Liver (tissue), 9 donors: ENCODE data around the gene HVCN1. TPM values are rescaled to one million over a fixed set of nuclear protein-coding genes. Genes with fewer than 3 reads are reported as not detected.

Source experiments
- DNase-seq: peaks from one replicate; pipeline ENCODE4 v3.0.0-alpha.2; 2017; ENCODE audit warnings: low spot score
- H3K27ac ChIP-seq, 2 donors: one replicate each; pipeline ENCODE4 v1.7.0; 2013; ENCODE audit warnings: inconsistent platforms in 2 of 2, low read length in 2 of 2, control low read depth in 1 of 2, low read depth in 1 of 2, mild to moderate bottlenecking in 1 of 2
- H3K27me3 ChIP-seq, 4 donors: one replicate each; pipeline versions ENCODE4 v1.6.1 to v1.7.0; 2013; ENCODE audit warnings: low read length in 3 of 4, inconsistent platforms in 1 of 4, mild to moderate bottlenecking in 1 of 4, moderate library complexity in 1 of 4; ENCODE audit not compliant: control insufficient read depth in 4 of 4, insufficient read depth in 4 of 4
- H3K36me3 ChIP-seq, 4 donors: one replicate each; pipeline versions ENCODE4 v1.6.1 to v1.7.0; 2013; ENCODE audit warnings: low read length in 3 of 4, mild to moderate bottlenecking in 3 of 4, low read depth in 1 of 4, moderate library complexity in 1 of 4; ENCODE audit not compliant: control insufficient read depth in 4 of 4, insufficient read depth in 3 of 4
- H3K4me1 ChIP-seq, 4 donors: one replicate each; pipeline versions ENCODE4 v1.6.1 to v1.7.0; 2013; ENCODE audit warnings: low read length in 3 of 4, mild to moderate bottlenecking in 3 of 4, moderate library complexity in 1 of 4; ENCODE audit not compliant: control insufficient read depth in 4 of 4, insufficient read depth in 4 of 4
- H3K4me3 ChIP-seq, 3 donors: one replicate each; pipeline versions ENCODE4 v1.6.1 to v1.7.0; 2013; ENCODE audit warnings: low read length in 3 of 3, control low read depth in 1 of 3, low read depth in 1 of 3, mild to moderate bottlenecking in 1 of 3
- H3K9ac ChIP-seq, 2 donors: one replicate each; pipeline ENCODE4 v1.7.0; 2013; ENCODE audit warnings: low read length in 2 of 2, mild to moderate bottlenecking in 2 of 2, moderate library complexity in 2 of 2, control low read depth in 1 of 2, low read depth in 1 of 2
- H3K9me3 ChIP-seq, 4 donors: one replicate each; pipeline versions ENCODE4 v1.6.1 to v1.7.0; 2013; ENCODE audit warnings: low read length in 3 of 4; ENCODE audit not compliant: control insufficient read depth in 4 of 4
- CTCF ChIP-seq: fragments of 150-350 bp; IDR thresholded peaks from 2 replicates; pipeline ENCODE4 v1.5.1; 2017; ENCODE audit warnings: improper control_type of control experiment, low read depth, low read length; ENCODE audit not compliant: missing input control
- FOXA1 ChIP-seq: IDR thresholded peaks from 2 replicates; pipeline ENCODE4 v1.6.1; 2016; ENCODE audit warnings: antibody characterized with exemption
- FOXA2 ChIP-seq: IDR thresholded peaks from 2 replicates; pipeline ENCODE4 v1.6.1; 2016; ENCODE audit warnings: antibody characterized with exemption
- GABPA ChIP-seq, 2 donors: IDR thresholded peaks in 1 of 2; conservative IDR thresholded peaks in 1 of 2; 2 replicates each; pipeline ENCODE4 v1.6.1; 2016; ENCODE audit warnings: antibody characterized with exemption in 2 of 2, mild to moderate bottlenecking in 1 of 2, moderate library complexity in 1 of 2
- HNF4A ChIP-seq, 2 donors: conservative IDR thresholded peaks; 2 replicates each; pipeline ENCODE4 v1.6.1; 2016; ENCODE audit warnings: antibody characterized with exemption in 2 of 2, mild to moderate bottlenecking in 2 of 2
- HNF4G ChIP-seq: IDR thresholded peaks from 2 replicates; pipeline ENCODE4 v1.6.1; 2016; ENCODE audit warnings: antibody characterized with exemption
- JUND ChIP-seq, 2 donors: IDR thresholded peaks; 2 replicates each; pipeline ENCODE4 v1.6.1; 2016; ENCODE audit warnings: antibody characterized with exemption in 2 of 2
- NR2F2 ChIP-seq: IDR thresholded peaks from 2 replicates; pipeline ENCODE4 v1.6.1; 2016; ENCODE audit warnings: antibody characterized with exemption
- RAD21 ChIP-seq, 2 donors: IDR thresholded peaks; 2 replicates each; pipeline ENCODE4 v1.6.1; 2016; ENCODE audit warnings: antibody characterized with exemption in 2 of 2, mild to moderate bottlenecking in 2 of 2
- REST ChIP-seq: IDR thresholded peaks from 2 replicates; pipeline ENCODE4 v1.6.1; 2016; ENCODE audit warnings: antibody characterized with exemption, mild to moderate bottlenecking
- RXRA ChIP-seq, 2 donors: IDR thresholded peaks; 2 replicates each; pipeline ENCODE4 v1.6.1; 2017 to 2018; ENCODE audit warnings: antibody characterized with exemption in 2 of 2, mild to moderate bottlenecking in 1 of 2
- SP1 ChIP-seq: IDR thresholded peaks from 2 replicates; pipeline ENCODE4 v1.6.1; 2018; ENCODE audit warnings: antibody characterized with exemption, mild to moderate bottlenecking
- TAF1 ChIP-seq: conservative IDR thresholded peaks from 2 replicates; pipeline ENCODE4 v1.6.1; 2016; ENCODE audit warnings: antibody characterized with exemption, mild to moderate bottlenecking
- YY1 ChIP-seq: IDR thresholded peaks from 2 replicates; pipeline ENCODE4 v1.6.1; 2016; ENCODE audit warnings: antibody characterized with exemption, mild to moderate bottlenecking
- ZBTB33 ChIP-seq: IDR thresholded peaks from 2 replicates; pipeline ENCODE4 v1.6.1; 2016; ENCODE audit warnings: antibody characterized with exemption
- WGBS: extraction: QIAGEN DNeasy Blood & Tissue Kit; methylation state at CpG from one replicate; pipeline ENCODE4 v1.1.7; 2013; 5-methylcytosine and 5-hydroxymethylcytosine counted together
- polyA plus RNA-seq, 2 donors: library from polyadenylated mRNA; stranded (reverse) in 1 of 2; unstranded in 1 of 2; fragments of 200-250 nt in 1 of 2; fragments of >200 nt in 1 of 2; fragmentation: Nextera tagmentation in 1 of 2; extraction: Ambion mirVana in 1 of 2; gene quantifications; one replicate each; pipeline versions ENCODE4 v1.2.1 to v1.2.3, GENCODE V29; 2013 to 2015
- total RNA-seq, 2 donors: library from RNA; depleted of rRNA; stranded (reverse); fragments of >200 nt; gene quantifications; one replicate each; pipeline ENCODE4 v1.2.3, GENCODE V29; 2014
- donor health status: healthy.
- donor health status: healthy.
- donor health status: healthy.
- donor health status: healthy.
- donor health status: healthy.

Gene HVCN1
- total and polyA plus RNA-seq, 4 donors = 1.8 to 5.4 (median 2.5) TPM

- no peak overlapping the region for H3K9ac ChIP-seq
- H3K4me1 ChIP-seq = no peaks in the 10 kb centered on the region
- no peaks in the 10 kb centered on the region for H3K27me3 ChIP-seq
- no peaks in the 10 kb centered on the region for H3K9me3 ChIP-seq
- no peaks in the 10 kb centered on the region for H3K36me3 ChIP-seq
- H3K27ac ChIP-seq = no peak overlapping the region
- DNase-seq = no peak
- H3K4me3 ChIP-seq = no peak overlapping the region
- TF ChIP-seq REST (no peak), RAD21 (IDR thresholded peaks at IDR 0.05) (peak; percentile 72 to 82), CTCF (peak; percentile 56)
- WGBS = 23% methylated on average over 5 of the region's 5 CpGs
Measured at GRCh38 chr12:110704750-110705149, 15.8 kb upstream of the HVCN1 start.

GRCh38 chr12:110704231-110704630 is 15.3 kb upstream of the HVCN1 start:
- Histone ChIP-seq H3K4me3 (no peak overlapping the region), H3K27me3 (no peaks in the 10 kb centered on the region), H3K36me3 (no peaks in the 10 kb centered on the region), H3K9me3 (no peaks in the 10 kb centered on the region), H3K27ac (no peak overlapping the region), H3K4me1 (no peaks in the 10 kb centered on the region), H3K9ac (no peak overlapping the region)
- no peak for DNase-seq
- WGBS = 92% methylated on average over 5 of the region's 5 CpGs
- TF ChIP-seq CTCF = no peak
- TF ChIP-seq YY1 = no peak
- TF ChIP-seq RXRA (IDR thresholded peaks at IDR 0.05) = no peak
- no peak for TF ChIP-seq FOXA1
- no peak for TF ChIP-seq FOXA2
- no peak for TF ChIP-seq NR2F2
- TF ChIP-seq HNF4A (conservative IDR thresholded peaks at IDR 0.05) = no peak

- no peaks in the 10 kb centered on the region for H3K27me3 ChIP-seq
- H3K4me3 ChIP-seq = no peak overlapping the region
- peaks cover 0 to 6% (median 2%) of the 10 kb centered on the region in 4 donors for H3K4me1 ChIP-seq
- no peaks in the 10 kb centered on the region for H3K36me3 ChIP-seq
- H3K9me3 ChIP-seq = no peaks in the 10 kb centered on the region
- H3K27ac ChIP-seq = no peak overlapping the region
- H3K9ac ChIP-seq = no peak overlapping the region
- WGBS = 96% methylated on average over 5 of the region's 5 CpGs
- TF ChIP-seq JUND (IDR thresholded peaks at IDR 0.05) = no peak
- no peak for TF ChIP-seq ZBTB33
- TF ChIP-seq HNF4G = no peak
- no peak for TF ChIP-seq RXRA (IDR thresholded peaks at IDR 0.05)
- no peak for TF ChIP-seq GABPA (IDR thresholded peaks at IDR 0.05 in 1 of 2, conservative IDR thresholded peaks at IDR 0.05 in 1 of 2)
- TF ChIP-seq RAD21 (IDR thresholded peaks at IDR 0.05) = no peak
- TF ChIP-seq TAF1 = no peak
- no peak for TF ChIP-seq FOXA2
- no peak for TF ChIP-seq CTCF
- TF ChIP-seq SP1 = no peak
- no peak for DNase-seq
Measured at GRCh38 chr12:110702081-110702480, 13.2 kb upstream of the HVCN1 start.
